Measurements from ENCODE around the gene RAB40C. TPM values are rescaled to one million over a fixed set of nuclear protein-coding genes. Genes with fewer than 3 reads are reported as not detected.

The RAB40C gene
- total and polyA plus RNA-seq, 9 of the 15 experiments (the other 6 are each of a cell fraction or from before 2014, with no cell fraction given) = 0.17 to 23.4 (median 8.7) TPM

DNA sequence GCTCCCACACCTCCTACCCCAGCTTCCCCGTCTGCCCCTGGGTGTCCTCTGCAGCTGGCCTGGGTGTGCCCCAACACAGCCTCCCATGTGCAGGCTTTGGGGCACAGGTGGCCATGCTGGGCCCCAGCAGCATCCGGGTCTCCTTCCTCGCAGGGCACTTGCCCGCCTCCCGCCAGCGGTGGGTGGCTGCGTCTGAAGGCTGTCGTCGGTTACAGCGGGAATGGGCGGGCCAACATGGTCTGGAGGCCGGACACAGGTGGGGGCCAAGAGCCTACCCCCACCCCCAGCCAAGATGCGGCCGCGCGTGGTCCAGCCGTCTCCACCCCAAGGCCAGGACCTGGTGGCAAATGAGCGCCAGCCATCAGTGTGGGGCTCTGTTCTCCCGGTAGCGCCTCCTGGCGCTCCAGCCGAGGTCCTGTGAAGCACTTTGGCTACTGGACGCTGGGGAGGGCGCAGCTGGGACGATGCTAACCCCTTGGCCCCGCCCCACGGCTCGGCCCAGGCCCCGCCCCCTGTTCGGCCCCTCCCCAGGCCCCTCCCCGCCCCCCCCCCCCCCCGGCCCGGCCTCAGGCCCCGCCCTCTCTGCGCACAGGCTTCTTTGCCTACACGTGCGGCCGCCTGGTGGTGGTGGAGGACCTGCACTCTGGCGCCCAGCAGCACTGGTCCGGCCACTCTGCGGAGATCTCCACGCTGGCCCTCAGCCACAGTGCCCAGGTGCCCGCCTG, 70.8 kb downstream of the RAB40C start (continued):
- TF ChIP-seq HINFP (tag; conservative IDR thresholded peaks at IDR 0.05; ENCODE audit: low read depth) = no peak
- TF ChIP-seq, protein P1, sequence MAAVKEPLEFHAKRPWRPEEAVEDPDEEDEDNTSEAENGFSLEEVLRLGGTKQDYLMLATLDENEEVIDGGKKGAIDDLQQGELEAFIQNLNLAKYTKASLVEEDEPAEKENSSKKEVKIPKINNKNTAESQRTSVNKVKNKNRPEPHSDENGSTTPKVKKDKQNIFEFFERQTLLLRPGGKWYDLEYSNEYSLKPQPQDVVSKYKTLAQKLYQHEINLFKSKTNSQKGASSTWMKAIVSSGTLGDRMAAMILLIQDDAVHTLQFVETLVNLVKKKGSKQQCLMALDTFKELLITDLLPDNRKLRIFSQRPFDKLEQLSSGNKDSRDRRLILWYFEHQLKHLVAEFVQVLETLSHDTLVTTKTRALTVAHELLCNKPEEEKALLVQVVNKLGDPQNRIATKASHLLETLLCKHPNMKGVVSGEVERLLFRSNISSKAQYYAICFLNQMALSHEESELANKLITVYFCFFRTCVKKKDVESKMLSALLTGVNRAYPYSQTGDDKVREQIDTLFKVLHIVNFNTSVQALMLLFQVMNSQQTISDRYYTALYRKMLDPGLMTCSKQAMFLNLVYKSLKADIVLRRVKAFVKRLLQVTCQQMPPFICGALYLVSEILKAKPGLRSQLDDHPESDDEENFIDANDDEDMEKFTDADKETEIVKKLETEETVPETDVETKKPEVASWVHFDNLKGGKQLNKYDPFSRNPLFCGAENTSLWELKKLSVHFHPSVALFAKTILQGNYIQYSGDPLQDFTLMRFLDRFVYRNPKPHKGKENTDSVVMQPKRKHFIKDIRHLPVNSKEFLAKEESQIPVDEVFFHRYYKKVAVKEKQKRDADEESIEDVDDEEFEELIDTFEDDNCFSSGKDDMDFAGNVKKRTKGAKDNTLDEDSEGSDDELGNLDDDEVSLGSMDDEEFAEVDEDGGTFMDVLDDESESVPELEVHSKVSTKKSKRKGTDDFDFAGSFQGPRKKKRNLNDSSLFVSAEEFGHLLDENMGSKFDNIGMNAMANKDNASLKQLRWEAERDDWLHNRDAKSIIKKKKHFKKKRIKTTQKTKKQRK (IDR thresholded peaks at IDR 0.05; ENCODE audit: borderline replicate concordance, low read depth, low read length) = no peak
- peak; percentile 25 for TF ChIP-seq CCNT2 (IDR thresholded peaks at IDR 0.05; ENCODE audit: borderline replicate concordance, extremely low read depth, insufficient read length, low read depth, low read length)
- no peak for TF ChIP-seq SPI1 (IDR thresholded peaks at IDR 0.05; ENCODE audit: borderline replicate concordance, low read depth, low read length)
- TF ChIP-seq, protein P2, sequence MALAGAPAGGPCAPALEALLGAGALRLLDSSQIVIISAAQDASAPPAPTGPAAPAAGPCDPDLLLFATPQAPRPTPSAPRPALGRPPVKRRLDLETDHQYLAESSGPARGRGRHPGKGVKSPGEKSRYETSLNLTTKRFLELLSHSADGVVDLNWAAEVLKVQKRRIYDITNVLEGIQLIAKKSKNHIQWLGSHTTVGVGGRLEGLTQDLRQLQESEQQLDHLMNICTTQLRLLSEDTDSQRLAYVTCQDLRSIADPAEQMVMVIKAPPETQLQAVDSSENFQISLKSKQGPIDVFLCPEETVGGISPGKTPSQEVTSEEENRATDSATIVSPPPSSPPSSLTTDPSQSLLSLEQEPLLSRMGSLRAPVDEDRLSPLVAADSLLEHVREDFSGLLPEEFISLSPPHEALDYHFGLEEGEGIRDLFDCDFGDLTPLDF (CRISPR knock-in tag; IDR thresholded peaks at IDR 0.05) = no peak
- TF ChIP-seq CUX1 (CRISPR knock-in tag; IDR thresholded peaks at IDR 0.05) = no peak
- TF ChIP-seq GATAD2B (IDR thresholded peaks at IDR 0.05; ENCODE audit: borderline replicate concordance) = peak; percentile 39; the same call in 1 of the 2 replicates
- TF ChIP-seq TARDBP (IDR thresholded peaks at IDR 0.05) = no peak
- 0 out of 2 replicates have a peak, but pooled peaks have one; percentile 7 for TF ChIP-seq ATF7 (IDR thresholded peaks at IDR 0.05)
- TF ChIP-seq SNAPC5 (CRISPR knock-in tag; IDR thresholded peaks at IDR 0.05) = no peak
- TF ChIP-seq MTA2 (IDR thresholded peaks at IDR 0.05; ENCODE audit: low read depth) = no peak
- TF ChIP-seq ZNF764 (CRISPR knock-in tag; IDR thresholded peaks at IDR 0.05; ENCODE audit: low read depth) = peak; percentile 67; the same call in 1 of the 2 replicates
- peak; percentile 54 for TF ChIP-seq HMGN3 (IDR thresholded peaks at IDR 0.05; ENCODE audit: borderline replicate concordance, extremely low read depth, insufficient read length, low read depth, low read length)
- TF ChIP-seq BRD9 (IDR thresholded peaks at IDR 0.05; ENCODE audit: low read depth, partially characterized antibody) = no peak
- no peak for TF ChIP-seq EHMT2 (IDR thresholded peaks at IDR 0.05)
